ENCODE measurements around the gene NOTCH1.

Gene NOTCH1

GRCh38 chr9:136530461-136531089, 15.3 kb downstream of the NOTCH1 start:
- Histone ChIP-seq H3F3A (ENCODE audit: insufficient read depth, low read length) (no peaks in the 10 kb centered on the region), H3K4me3 (ENCODE audit: low read length) (no peak overlapping the region), H3K9me3 (replicated peaks; ENCODE audit: insufficient read depth, low read length) (no peaks in the 10 kb centered on the region), H3K27ac (ENCODE audit: low read length) (no peak overlapping the region), H4K20me1 (ENCODE audit: insufficient read depth, low read length) (no peaks in the 10 kb centered on the region), H3K79me2 (ENCODE audit: low read length) (peaks cover 93% of the 10 kb centered on the region), H3K9ac (ENCODE audit: low read length) (no peak overlapping the region), H3K4me2 (ENCODE audit: low read depth, low read length) (no peak overlapping the region), H3K4me1 (ENCODE audit: low read length) (no peaks in the 10 kb centered on the region), H2AFZ (ENCODE audit: low read length) (no peak overlapping the region), H3K27me3 (replicated peaks; ENCODE audit: insufficient read depth, low read length) (no peaks in the 10 kb centered on the region), H3K36me3 (replicated peaks; ENCODE audit: insufficient read depth, low read length) (no peaks in the 10 kb centered on the region), H3K9me2 (replicated peaks; ENCODE audit: insufficient read depth, low read length) (no peaks in the 10 kb centered on the region)
- DNase-seq: no peak
- no peak for TF ChIP-seq EZH2 (optimal IDR thresholded peaks at IDR 0.05; ENCODE audit: low read depth, low read length)
- no peak for TF ChIP-seq EZH2phosphoT487 (IDR thresholded peaks at IDR 0.05; ENCODE audit: low read length)
- no peak for TF ChIP-seq CTCF (IDR thresholded peaks at IDR 0.05; ENCODE audit: low read length)

- Histone ChIP-seq H4K20me1 (ENCODE audit: insufficient read depth, low read length) (no peaks in the 10 kb centered on the region), H3K36me3 (replicated peaks; ENCODE audit: insufficient read depth, low read length) (no peaks in the 10 kb centered on the region), H3F3A (ENCODE audit: insufficient read depth, low read length) (no peaks in the 10 kb centered on the region), H2AFZ (ENCODE audit: low read length) (no peak overlapping the region), H3K9me2 (replicated peaks; ENCODE audit: insufficient read depth, low read length) (no peaks in the 10 kb centered on the region), H3K27me3 (replicated peaks; ENCODE audit: insufficient read depth, low read length) (no peaks in the 10 kb centered on the region), H3K79me2 (ENCODE audit: low read length) (peaks cover 95% of the 10 kb centered on the region), H3K4me1 (ENCODE audit: low read length) (no peaks in the 10 kb centered on the region), H3K9ac (ENCODE audit: low read length) (no peak overlapping the region), H3K27ac (ENCODE audit: low read length) (no peak overlapping the region), H3K9me3 (replicated peaks; ENCODE audit: insufficient read depth, low read length) (no peaks in the 10 kb centered on the region), H3K4me3 (ENCODE audit: low read length) (no peak overlapping the region), H3K4me2 (ENCODE audit: low read depth, low read length) (no peak overlapping the region)
- no peak for DNase-seq
- TF ChIP-seq EZH2phosphoT487 (IDR thresholded peaks at IDR 0.05; ENCODE audit: low read length) (no peak), CTCF (IDR thresholded peaks at IDR 0.05; ENCODE audit: low read length) (no peak), EZH2 (optimal IDR thresholded peaks at IDR 0.05; ENCODE audit: low read depth, low read length) (no peak)
Measured at GRCh38 chr9:136529516-136530460, 16.1 kb downstream of the NOTCH1 start.

GRCh38 chr9:136528716-136529341, 17.0 kb downstream of the NOTCH1 start:
- Histone ChIP-seq H3K27me3 (replicated peaks; ENCODE audit: insufficient read depth, low read length) (no peaks in the 10 kb centered on the region), H2AFZ (ENCODE audit: low read length) (no peak overlapping the region), H3F3A (ENCODE audit: insufficient read depth, low read length) (no peaks in the 10 kb centered on the region), H3K4me1 (ENCODE audit: low read length) (no peaks in the 10 kb centered on the region), H4K20me1 (ENCODE audit: insufficient read depth, low read length) (no peaks in the 10 kb centered on the region), H3K36me3 (replicated peaks; ENCODE audit: insufficient read depth, low read length) (no peaks in the 10 kb centered on the region), H3K9me2 (replicated peaks; ENCODE audit: insufficient read depth, low read length) (no peaks in the 10 kb centered on the region), H3K79me2 (ENCODE audit: low read length) (peaks cover 93% of the 10 kb centered on the region), H3K4me3 (ENCODE audit: low read length) (no peak overlapping the region), H3K9ac (ENCODE audit: low read length) (no peak overlapping the region), H3K9me3 (replicated peaks; ENCODE audit: insufficient read depth, low read length) (no peaks in the 10 kb centered on the region), H3K27ac (ENCODE audit: low read length) (no peak overlapping the region), H3K4me2 (ENCODE audit: low read depth, low read length) (no peak overlapping the region)
- DNase-seq: no peak
- TF ChIP-seq CTCF (IDR thresholded peaks at IDR 0.05; ENCODE audit: low read length): no peak
- no peak for TF ChIP-seq EZH2 (optimal IDR thresholded peaks at IDR 0.05; ENCODE audit: low read depth, low read length)
- no peak for TF ChIP-seq EZH2phosphoT487 (IDR thresholded peaks at IDR 0.05; ENCODE audit: low read length)
